ENCODE results near the gene RTL10. TPM values are rescaled to one million over a fixed set of nuclear protein-coding genes. Genes with fewer than 3 reads are reported as not detected.

RTL10 gene
- polyA plus RNA-seq, 1 donor from 2014 or later, result 11.7 TPM

DNA sequence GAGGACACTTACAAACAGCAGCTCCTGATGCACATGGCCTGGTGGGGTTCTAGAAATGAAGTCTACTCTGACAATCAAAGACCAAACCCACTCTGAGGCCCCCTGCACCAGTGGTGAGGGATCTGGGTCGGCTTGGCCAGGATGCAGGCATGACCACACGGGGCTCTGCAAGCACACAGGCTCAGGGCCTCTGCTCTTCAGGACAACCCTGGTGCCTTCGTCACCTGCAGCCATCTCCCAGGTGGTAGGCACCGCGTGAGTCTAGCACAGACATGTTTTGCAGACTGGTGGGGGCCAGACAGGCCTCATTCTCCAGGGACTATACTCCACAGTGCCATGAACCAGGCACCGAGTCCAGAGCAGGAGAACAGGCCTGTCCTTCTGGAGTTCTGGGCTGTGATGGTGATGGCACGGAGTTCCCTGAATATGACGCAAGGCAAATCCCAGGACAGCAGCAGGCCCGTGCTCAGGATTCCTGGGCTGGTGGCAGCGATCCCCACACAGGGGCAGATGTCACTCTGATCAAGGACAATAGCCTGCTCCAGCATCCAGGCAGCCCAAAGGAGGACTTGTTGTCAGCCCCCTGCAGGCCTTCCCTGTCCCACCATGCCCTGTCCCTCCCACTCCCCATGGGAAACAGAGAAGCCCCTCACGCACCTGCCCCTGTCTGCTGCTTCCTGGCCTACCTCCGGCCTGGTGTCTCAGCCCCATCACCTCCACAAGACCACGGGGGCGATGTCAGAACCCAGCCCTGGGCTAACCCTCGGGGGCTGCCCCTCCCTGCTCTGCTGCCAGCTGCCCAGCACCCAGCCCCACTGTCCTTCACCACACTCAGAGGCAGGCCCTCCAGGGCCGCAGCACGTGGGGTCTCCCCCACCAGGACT is 36.1 kb downstream of the RTL10 start:
- Histone ChIP-seq H3K9me2 (ENCODE audit: insufficient read depth, low read length) (no peaks in the 10 kb centered on the region), H3K36me3 (ENCODE audit: insufficient read depth, low read length) (no peaks in the 10 kb centered on the region), H3F3A (ENCODE audit: insufficient read depth, low read length, poor library complexity, severe bottlenecking) (no peaks in the 10 kb centered on the region), H3K27ac (ENCODE audit: low read length) (no peak overlapping the region), H3K79me2 (replicated peaks; ENCODE audit: insufficient read depth, low read length) (no peaks in the 10 kb centered on the region), H3K9ac (ENCODE audit: low read length) (no peak overlapping the region), H3K27me3 (ENCODE audit: insufficient read depth, low read depth, low read length) (no peaks in the 10 kb centered on the region), H2AFZ (ENCODE audit: low read depth, low read length) (no peak overlapping the region), H3K4me2 (ENCODE audit: low read length) (no peak overlapping the region), H3K4me3 (ENCODE audit: low read length) (no peak overlapping the region), H3K9me3 (ENCODE audit: low read length) (no peaks in the 10 kb centered on the region), H4K20me1 (ENCODE audit: insufficient read depth) (no peaks in the 10 kb centered on the region)
- TF ChIP-seq TAF1 (IDR thresholded peaks at IDR 0.05; ENCODE audit: low read depth) (no peak), POLR2AphosphoS5 (IDR thresholded peaks at IDR 0.05) (no peak), RAD21 (conservative IDR thresholded peaks at IDR 0.05) (no peak), REST (IDR thresholded peaks at IDR 0.05; ENCODE audit: borderline replicate concordance) (no peak), EZH2 (IDR thresholded peaks at IDR 0.05; ENCODE audit: borderline replicate concordance, insufficient read depth, low read length, poor library complexity, severe bottlenecking) (no peak), SMC3 (conservative IDR thresholded peaks at IDR 0.05; ENCODE audit: poor library complexity) (no peak), MXI1 (conservative IDR thresholded peaks at IDR 0.05; ENCODE audit: poor library complexity, severe bottlenecking) (no peak)
- TF ChIP-seq, protein P1, sequence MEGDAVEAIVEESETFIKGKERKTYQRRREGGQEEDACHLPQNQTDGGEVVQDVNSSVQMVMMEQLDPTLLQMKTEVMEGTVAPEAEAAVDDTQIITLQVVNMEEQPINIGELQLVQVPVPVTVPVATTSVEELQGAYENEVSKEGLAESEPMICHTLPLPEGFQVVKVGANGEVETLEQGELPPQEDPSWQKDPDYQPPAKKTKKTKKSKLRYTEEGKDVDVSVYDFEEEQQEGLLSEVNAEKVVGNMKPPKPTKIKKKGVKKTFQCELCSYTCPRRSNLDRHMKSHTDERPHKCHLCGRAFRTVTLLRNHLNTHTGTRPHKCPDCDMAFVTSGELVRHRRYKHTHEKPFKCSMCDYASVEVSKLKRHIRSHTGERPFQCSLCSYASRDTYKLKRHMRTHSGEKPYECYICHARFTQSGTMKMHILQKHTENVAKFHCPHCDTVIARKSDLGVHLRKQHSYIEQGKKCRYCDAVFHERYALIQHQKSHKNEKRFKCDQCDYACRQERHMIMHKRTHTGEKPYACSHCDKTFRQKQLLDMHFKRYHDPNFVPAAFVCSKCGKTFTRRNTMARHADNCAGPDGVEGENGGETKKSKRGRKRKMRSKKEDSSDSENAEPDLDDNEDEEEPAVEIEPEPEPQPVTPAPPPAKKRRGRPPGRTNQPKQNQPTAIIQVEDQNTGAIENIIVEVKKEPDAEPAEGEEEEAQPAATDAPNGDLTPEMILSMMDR (IDR thresholded peaks at IDR 0.05; ENCODE audit: poor library complexity, severe bottlenecking), result no peak

GRCh38 chr22:19816372-19817119 is 38.1 kb downstream of the RTL10 start:
- H3K9me2 ChIP-seq (ENCODE audit: insufficient read depth, low read length), result no peaks in the 10 kb centered on the region
- no peaks in the 10 kb centered on the region for H4K20me1 ChIP-seq (ENCODE audit: insufficient read depth)
- H3K27me3 ChIP-seq (ENCODE audit: insufficient read depth, low read depth, low read length), result no peaks in the 10 kb centered on the region
- no peaks in the 10 kb centered on the region for H3K79me2 ChIP-seq (replicated peaks; ENCODE audit: insufficient read depth, low read length)
- no peaks in the 10 kb centered on the region for H3K36me3 ChIP-seq (ENCODE audit: insufficient read depth, low read length)
- H3K9ac ChIP-seq (ENCODE audit: low read length), result no peak overlapping the region
- H3K4me3 ChIP-seq (ENCODE audit: low read length), result no peak overlapping the region
- no peaks in the 10 kb centered on the region for H3K9me3 ChIP-seq (ENCODE audit: low read length)
- no peaks in the 10 kb centered on the region for H3F3A ChIP-seq (ENCODE audit: insufficient read depth, low read length, poor library complexity, severe bottlenecking)
- H2AFZ ChIP-seq (ENCODE audit: low read depth, low read length), result no peak overlapping the region
- H3K4me2 ChIP-seq (ENCODE audit: low read length), result no peak overlapping the region
- no peak overlapping the region for H3K27ac ChIP-seq (ENCODE audit: low read length)
- TF ChIP-seq EZH2 (IDR thresholded peaks at IDR 0.05; ENCODE audit: borderline replicate concordance, insufficient read depth, low read length, poor library complexity, severe bottlenecking) (no peak), TAF1 (IDR thresholded peaks at IDR 0.05; ENCODE audit: low read depth) (no peak), EP300 (conservative IDR thresholded peaks at IDR 0.05; ENCODE audit: poor library complexity, severe bottlenecking) (no peak), RAD21 (conservative IDR thresholded peaks at IDR 0.05) (no peak), REST (IDR thresholded peaks at IDR 0.05; ENCODE audit: borderline replicate concordance) (no peak), MXI1 (conservative IDR thresholded peaks at IDR 0.05; ENCODE audit: poor library complexity, severe bottlenecking) (no peak), POLR2AphosphoS5 (IDR thresholded peaks at IDR 0.05) (no peak), SMC3 (conservative IDR thresholded peaks at IDR 0.05; ENCODE audit: poor library complexity) (no peak)
- TF ChIP-seq, protein P1 (IDR thresholded peaks at IDR 0.05; ENCODE audit: poor library complexity, severe bottlenecking), result no peak
